HG02840 (cell line): ENCODE measurements around the gene CPN2.

Source experiments
- ATAC-seq: cut with Tn5 transposase; IDR thresholded peaks from one replicate; pipeline ENCODE4 v1.9.1; 2021; ENCODE audit warnings: mild to moderate bottlenecking, moderate library complexity, moderate number of reproducible peaks; ENCODE audit not compliant: unreplicated experiment, low FRiP score

Gene CPN2

GRCh38 chr3:194330579-194330978 lies 20.5 kb downstream of the CPN2 start:
- ATAC-seq = no peak

- no peak for ATAC-seq
These were observed 21.0 kb downstream of the CPN2 start for GRCh38 chr3:194330160-194330559.

GRCh38 chr3:194329583-194329965 lies 21.6 kb downstream of the CPN2 start:
- ATAC-seq = no peak

- no peak for ATAC-seq
These were observed 22.1 kb downstream of the CPN2 start for GRCh38 chr3:194328942-194329582.

GRCh38 chr3:194328053-194328657 lies 23.0 kb downstream of the CPN2 start:
- no peak for ATAC-seq

GRCh38 chr3:194327218-194328052 lies 23.7 kb downstream of the CPN2 start:
- no peak for ATAC-seq

- no peak for ATAC-seq
These were observed 24.2 kb downstream of the CPN2 start for GRCh38 chr3:194326968-194327217.

- ATAC-seq = no peak
These were observed 24.7 kb downstream of the CPN2 start for GRCh38 chr3:194326192-194326967.

- no peak for ATAC-seq
These were observed 25.5 kb downstream of the CPN2 start for GRCh38 chr3:194325424-194326153.

- no peak for ATAC-seq
These were observed 26.3 kb downstream of the CPN2 start for GRCh38 chr3:194324823-194325327.

GRCh38 chr3:194323785-194324735 lies 27.1 kb downstream of the CPN2 start:
- ATAC-seq = no peak

GRCh38 chr3:194322678-194323211 lies 28.4 kb downstream of the CPN2 start:
- no peak for ATAC-seq

- no peak for ATAC-seq
These were observed 29.2 kb downstream of the CPN2 start for GRCh38 chr3:194321693-194322640.

- no peak for ATAC-seq
These were observed 30.3 kb downstream of the CPN2 start for GRCh38 chr3:194320744-194321243.

GRCh38 chr3:194320100-194320499 lies 31.0 kb downstream of the CPN2 start:
- ATAC-seq = no peak

- ATAC-seq = no peak
These were observed 32.5 kb downstream of the CPN2 start for GRCh38 chr3:194318511-194319161.

GRCh38 chr3:194316918-194317317 lies 34.2 kb downstream of the CPN2 start:
- ATAC-seq = no peak
